Transverse colon (tissue), 4 donors: ENCODE measurements around the gene ACBD6.

Experiments
- CTCF ChIP-seq, 5 experiments: fragments of 200-600 bp in 3 of 5; fragments of 450-650 bp in 2 of 5; sonication (generic) in 3 of 5; IDR thresholded peaks; 1 replicate in 2 of 5; 2 replicates in 3 of 5; pipeline ENCODE4 v1.5.1; 2016 to 2017; ENCODE audit warnings: antibody characterized with exemption in 5 of 5, inconsistent platforms in 3 of 5, mild to moderate bottlenecking in 2 of 5, moderate library complexity in 1 of 5
- POLR2A ChIP-seq: fragments of 450-650 bp; IDR thresholded peaks from one replicate; pipeline ENCODE4 v1.6.1; 2016; ENCODE audit warnings: antibody characterized with exemption, mild to moderate bottlenecking, moderate library complexity
- POLR2AphosphoS5 ChIP-seq, 3 donors: sonication (generic); formaldehyde crosslinking; IDR thresholded peaks; one replicate each; pipeline ENCODE4 v1.6.1; 2016; ENCODE audit warnings: antibody characterized with exemption in 3 of 3

- TF ChIP-seq POLR2AphosphoS5 (IDR thresholded peaks at IDR 0.05) (no peak), POLR2A (no peak), CTCF (IDR thresholded peaks at IDR 0.05) (no peak)
These were observed 22.7 kb upstream of the ACBD6 start for GRCh38 chr1:180524915-180525714.
